Activated B cell treated with CpG ODN at 0.5 μM for 24 hours (primary cell): ENCODE data around the gene CBX7. TPM values are rescaled to one million over a fixed set of nuclear protein-coding genes. Genes with fewer than 3 reads are reported as not detected.

Experiments used
- ATAC-seq: fragments of 200-7000 bp; cut with Tn5 transposase; one replicate; pipeline ENCODE4 v1.10.0; 2021; ENCODE audit warnings: low read depth, mild to moderate bottlenecking, moderate library complexity
- CTCF ChIA-PET: fragments of 350-600 bp; sonication (Branson Sonifier 250); formaldehyde crosslinking; loops from one replicate; lab custom pipeline; 2021; ENCODE audit warnings: antibody characterized with exemption; lab: Charles Lee
- POLR2A ChIA-PET: fragments of 350-600 bp; sonication (Branson Sonifier 250); formaldehyde crosslinking; loops from one replicate; lab custom pipeline; 2021; ENCODE audit warnings: antibody characterized with exemption; lab: Charles Lee
- DNase-seq: peaks from one replicate; pipeline ENCODE4 v3.0.0; 2022
- H3K27ac Mint-ChIP-seq: one replicate; pipeline ENCODE4 v1.8.0; 2020; ENCODE audit warnings: mixed read lengths
- H3K27me3 Mint-ChIP-seq: one replicate; pipeline ENCODE4 v1.8.0; 2021; ENCODE audit warnings: mixed read lengths
- H3K36me3 Mint-ChIP-seq: one replicate; pipeline ENCODE4 v1.8.0; 2021; ENCODE audit warnings: low read depth, mixed read lengths
- H3K4me1 Mint-ChIP-seq: one replicate; pipeline ENCODE4 v1.8.0; 2021; ENCODE audit warnings: mixed read lengths
- H3K4me3 Mint-ChIP-seq: one replicate; pipeline ENCODE4 v1.8.0; 2020; ENCODE audit warnings: mild to moderate bottlenecking, mixed read lengths
- H3K9me3 Mint-ChIP-seq: one replicate; pipeline ENCODE4 v1.8.0; 2020; ENCODE audit warnings: mixed read lengths
- intact Hi-C: fragments of 100-400 bp; cut with micrococcal nuclease; formaldehyde crosslinking; loops from one replicate; pipeline ENCODE4 v1.15.1; 2024
- total RNA-seq: library from RNA; stranded (reverse); gene quantifications from 2 replicates; pipeline ENCODE4 v1.2.3, GENCODE V29; 2022
- TF ChIP-seq, protein P1 (sequence below): fragments of 200-600 bp; IDR thresholded peaks from one replicate; pipeline ENCODE4 v1.8.0; 2022; ENCODE audit warnings: antibody characterized with exemption, mild to moderate bottlenecking

Gene CBX7
- total RNA-seq, 1 donor from 2014 or later: 45.4 TPM

GRCh38 chr22:39153220-39153717, 789 bp upstream of the CBX7 start:
- DNase-seq (no peak), ATAC-seq (no peak)
- intact Hi-C loops: loop anchor here (2.0 to 10.0 kb wide), 6 partner anchors 18 to 368 kb away; partner anchors contain the start of genes ATF4, CBX6 and DNAL4
- TF ChIP-seq, protein P1, sequence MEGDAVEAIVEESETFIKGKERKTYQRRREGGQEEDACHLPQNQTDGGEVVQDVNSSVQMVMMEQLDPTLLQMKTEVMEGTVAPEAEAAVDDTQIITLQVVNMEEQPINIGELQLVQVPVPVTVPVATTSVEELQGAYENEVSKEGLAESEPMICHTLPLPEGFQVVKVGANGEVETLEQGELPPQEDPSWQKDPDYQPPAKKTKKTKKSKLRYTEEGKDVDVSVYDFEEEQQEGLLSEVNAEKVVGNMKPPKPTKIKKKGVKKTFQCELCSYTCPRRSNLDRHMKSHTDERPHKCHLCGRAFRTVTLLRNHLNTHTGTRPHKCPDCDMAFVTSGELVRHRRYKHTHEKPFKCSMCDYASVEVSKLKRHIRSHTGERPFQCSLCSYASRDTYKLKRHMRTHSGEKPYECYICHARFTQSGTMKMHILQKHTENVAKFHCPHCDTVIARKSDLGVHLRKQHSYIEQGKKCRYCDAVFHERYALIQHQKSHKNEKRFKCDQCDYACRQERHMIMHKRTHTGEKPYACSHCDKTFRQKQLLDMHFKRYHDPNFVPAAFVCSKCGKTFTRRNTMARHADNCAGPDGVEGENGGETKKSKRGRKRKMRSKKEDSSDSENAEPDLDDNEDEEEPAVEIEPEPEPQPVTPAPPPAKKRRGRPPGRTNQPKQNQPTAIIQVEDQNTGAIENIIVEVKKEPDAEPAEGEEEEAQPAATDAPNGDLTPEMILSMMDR: no peak
- peak overlapping the region; percentile 84 for H3K4me3 Mint-ChIP-seq
- peaks cover 40% of the 10 kb centered on the region for H3K4me1 Mint-ChIP-seq
- POLR2A ChIA-PET: interaction anchor here (1.0 to 5.6 kb wide), 5 partner anchors 87 to 281 kb away, joined by 3 to 88 read pairs (median 4); partner anchors contain the start of genes APOBEC3B, CBX6 and RPL3
- peaks cover 13% of the 10 kb centered on the region for H3K36me3 Mint-ChIP-seq
- CTCF ChIA-PET: interaction anchor here (0.5 to 0.6 kb wide), 2 partner anchors 158 to 168 kb away, joined by 3 read pairs; no protein-coding TSS in a partner anchor
- peaks cover 16% of the 10 kb centered on the region for H3K27me3 Mint-ChIP-seq
- no peaks in the 10 kb centered on the region for H3K9me3 Mint-ChIP-seq
- H3K27ac Mint-ChIP-seq: peak overlapping the region; percentile 76

- Mint-ChIP-seq H3K36me3 (peaks cover 17% of the 10 kb centered on the region), H3K27me3 (peaks cover 16% of the 10 kb centered on the region), H3K9me3 (no peaks in the 10 kb centered on the region), H3K27ac (no peak overlapping the region), H3K4me3 (peak overlapping the region; percentile 79), H3K4me1 (peaks cover 46% of the 10 kb centered on the region)
- intact Hi-C loops: loop anchor here (1.0 to 10.0 kb wide), 9 partner anchors 17 to 892 kb away; partner anchors contain the start of genes APOBEC3C, ATF4, CBX6 and DNAL4
- TF ChIP-seq, protein P1: no peak
- POLR2A ChIA-PET: interaction anchor here (0.5 to 5.6 kb wide), 16 partner anchors 12 to 1194 kb away, joined by 3 to 88 read pairs (median 4); partner anchors contain the start of genes APOBEC3B, ATF4, CBX6 and GTPBP1
- CTCF ChIA-PET: interaction anchor here (1.1 kb wide), 1 partner anchor 167 kb away, joined by 5 read pairs; the partner anchor contains the start of gene RPL3
- ATAC-seq (no peak), DNase-seq (no peak)
Observed at GRCh38 chr22:39152024-39152510, 413 bp downstream of the CBX7 start.

- peaks cover 50% of the 10 kb centered on the region for H3K4me1 Mint-ChIP-seq
- H3K9me3 Mint-ChIP-seq: no peaks in the 10 kb centered on the region
- DNase-seq: no peak
- no peak for ATAC-seq
- intact Hi-C loops: loop anchor here (5.0 to 10.0 kb wide), 2 partner anchors 296 to 357 kb away; partner anchors contain the start of gene DNAL4
- peaks cover 16% of the 10 kb centered on the region for H3K27me3 Mint-ChIP-seq
- ChIA-PET CTCF (interaction anchor here (1.1 to 1.2 kb wide), 3 partner anchors 144 to 168 kb away, joined by 3 to 5 read pairs (median 3); partner anchors contain the start of gene RPL3), POLR2A (interaction anchor here (0.5 to 5.6 kb wide), 8 partner anchors 15 to 1194 kb away, joined by 3 to 88 read pairs (median 4); partner anchors contain the start of genes APOBEC3B, APOBEC3D, ATF4 and GTPBP1)
- H3K4me3 Mint-ChIP-seq: peak overlapping the region; percentile 79
- H3K36me3 Mint-ChIP-seq: peaks cover 20% of the 10 kb centered on the region
- TF ChIP-seq, protein P1: no peak
- peak overlapping the region; percentile 71 for H3K27ac Mint-ChIP-seq
Observed at GRCh38 chr22:39151329-39151975, 1.0 kb downstream of the CBX7 start.

GRCh38 chr22:39150848-39151215, 1.6 kb downstream of the CBX7 start:
- POLR2A ChIA-PET: interaction anchor here (0.5 to 5.6 kb wide), 5 partner anchors 129 to 1195 kb away, joined by 3 to 88 read pairs (median 4); partner anchors contain the start of genes APOBEC3D, ATF4 and RPL3
- Mint-ChIP-seq H3K9me3 (no peaks in the 10 kb centered on the region), H3K36me3 (peaks cover 21% of the 10 kb centered on the region), H3K4me1 (peaks cover 56% of the 10 kb centered on the region), H3K27me3 (peaks cover 14% of the 10 kb centered on the region), H3K4me3 (peak overlapping the region; percentile 79), H3K27ac (peak overlapping the region; percentile 71)
- TF ChIP-seq, protein P1: no peak
- CTCF ChIA-PET: interaction anchor here (0.8 to 1.2 kb wide), 3 partner anchors 144 to 167 kb away, joined by 3 read pairs; no protein-coding TSS in a partner anchor
- intact Hi-C loops: loop anchor here (5.0 to 10.0 kb wide), 2 partner anchors 296 to 356 kb away; partner anchors contain the start of gene DNAL4
- ATAC-seq (no peak), DNase-seq (no peak)
